ENCODE results near the gene ATXN3L. TPM values are rescaled to one million over a fixed set of nuclear protein-coding genes. Genes with fewer than 3 reads are reported as not detected.

ATXN3L gene
- total and polyA plus RNA-seq, 10 of the 15 experiments (the other 5 are each of a cell fraction or from before 2014, with no cell fraction given) = not detected

DNA sequence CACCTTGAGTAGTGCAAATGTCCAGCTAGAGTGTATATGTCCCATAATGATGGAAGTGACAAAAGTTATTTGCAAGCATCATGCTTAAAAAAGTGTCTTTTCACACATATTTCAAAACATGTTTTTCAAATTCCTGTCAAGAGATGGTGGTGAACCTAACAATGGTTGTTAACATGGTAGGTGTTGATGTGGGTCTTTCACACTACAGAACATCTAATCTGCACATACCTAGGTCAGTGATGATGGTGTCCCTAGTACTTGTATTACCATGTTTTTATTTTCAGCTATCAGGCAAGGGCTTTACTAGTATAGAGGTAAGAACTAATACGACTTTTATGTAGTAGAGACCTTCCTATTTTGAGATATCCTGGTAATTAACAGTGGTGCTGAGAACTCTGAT, 3.4 kb upstream of the ATXN3L start:
- FAIRE-seq (no peak), ATAC-seq (no peak), DNase-seq (ENCODE audit: low read depth, low spot score) (no peak)
- ChIA-PET CTCF (no interaction called here), RAD21 (ENCODE audit: unreplicated experiment) (no interaction called here), SMC1A (ENCODE audit: uncharacterized antibody, unreplicated experiment) (interaction anchor here (1.2 to 1.4 kb wide), 2 partner anchors 150 to 165 kb away, joined by 3 read pairs; no protein-coding TSS in a partner anchor), POLR2A (no interaction called here)
- no peak overlapping the region for H3K4me3 ChIP-seq
- no peaks in the 10 kb centered on the region for H4K20me1 ChIP-seq (ENCODE audit: control insufficient read depth, insufficient read depth)
- no TSS peak for BruUV-seq (replicated peaks)
- no peaks in the 10 kb centered on the region for H3K4me1 ChIP-seq (ENCODE audit: control insufficient read depth, insufficient read depth, low read length)
- no peak overlapping the region for H3K9ac ChIP-seq (ENCODE audit: control insufficient read depth, insufficient read depth, low read length)
- in situ Hi-C loops (cut with MboI) = no loop called here
- H3K4me2 ChIP-seq (ENCODE audit: control insufficient read depth, insufficient read depth) = no peak overlapping the region
- no peaks in the 10 kb centered on the region for H3K27me3 ChIP-seq (replicated peaks in 1 of 2; ENCODE audit: control insufficient read depth in 2 of 2, insufficient read depth in 2 of 2, low read length in 1 of 2)
- TF ChIP-seq SREBF2 (IDR thresholded peaks at IDR 0.05; ENCODE audit: low read length) (no peak), TARDBP (IDR thresholded peaks at IDR 0.05; ENCODE audit: borderline replicate concordance) (no peak), SUZ12 (IDR thresholded peaks at IDR 0.05; ENCODE audit: unreplicated experiment) (no peak), KAT2A (conservative IDR thresholded peaks at IDR 0.05; ENCODE audit: control insufficient read depth, low read depth, low read length) (no peak), MAX (IDR thresholded peaks at IDR 0.05; ENCODE audit: low read depth, low read length) (no peak), ZNF622 (IDR thresholded peaks at IDR 0.05) (no peak), BACH1 (IDR thresholded peaks at IDR 0.05; ENCODE audit: borderline replicate concordance) (no peak), EZH2 (IDR thresholded peaks at IDR 0.05; ENCODE audit: borderline replicate concordance, control insufficient read depth, low read depth, low read length) (no peak)
- TF ChIP-seq, protein P1, sequence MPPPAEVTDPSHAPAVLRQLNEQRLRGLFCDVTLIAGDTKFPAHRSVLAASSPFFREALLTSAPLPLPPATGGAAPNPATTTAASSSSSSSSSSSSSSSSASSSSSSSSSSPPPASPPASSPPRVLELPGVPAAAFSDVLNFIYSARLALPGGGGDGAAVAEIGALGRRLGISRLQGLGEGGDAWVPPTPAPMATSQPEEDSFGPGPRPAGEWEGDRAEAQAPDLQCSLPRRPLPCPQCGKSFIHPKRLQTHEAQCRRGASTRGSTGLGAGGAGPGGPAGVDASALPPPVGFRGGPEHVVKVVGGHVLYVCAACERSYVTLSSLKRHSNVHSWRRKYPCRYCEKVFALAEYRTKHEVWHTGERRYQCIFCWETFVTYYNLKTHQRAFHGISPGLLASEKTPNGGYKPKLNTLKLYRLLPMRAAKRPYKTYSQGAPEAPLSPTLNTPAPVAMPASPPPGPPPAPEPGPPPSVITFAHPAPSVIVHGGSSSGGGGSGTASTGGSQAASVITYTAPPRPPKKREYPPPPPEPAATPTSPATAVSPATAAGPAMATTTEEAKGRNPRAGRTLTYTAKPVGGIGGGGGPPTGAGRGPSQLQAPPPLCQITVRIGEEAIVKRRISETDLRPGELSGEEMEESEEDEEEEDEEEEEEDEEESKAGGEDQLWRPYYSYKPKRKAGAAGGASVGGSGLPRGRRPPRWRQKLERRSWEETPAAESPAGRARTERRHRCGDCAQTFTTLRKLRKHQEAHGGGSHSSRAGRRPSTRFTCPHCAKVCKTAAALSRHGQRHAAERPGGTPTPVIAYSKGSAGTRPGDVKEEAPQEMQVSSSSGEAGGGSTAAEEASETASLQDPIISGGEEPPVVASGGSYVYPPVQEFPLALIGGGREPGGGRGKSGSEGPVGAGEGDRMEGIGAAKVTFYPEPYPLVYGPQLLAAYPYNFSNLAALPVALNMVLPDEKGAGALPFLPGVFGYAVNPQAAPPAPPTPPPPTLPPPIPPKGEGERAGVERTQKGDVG (CRISPR knock-in tag; IDR thresholded peaks at IDR 0.05) = no peak
- intact Hi-C loops (cut with micrococcal nuclease; ENCODE audit: unreplicated experiment) = no loop called here
- H3K27ac ChIP-seq (ENCODE audit: control insufficient read depth, insufficient read depth) = no peak overlapping the region
- WGBS (ENCODE audit: insufficient coverage, insufficient replicate concordance, low lambda C conversion rate, missing lambda C conversion rate) = 4% methylated on average over 1 of the region's 1 CpG
- no peak overlapping the region for H2AFZ ChIP-seq (ENCODE audit: control insufficient read depth, low read depth, low read length)
- no peaks in the 10 kb centered on the region for H3K79me2 ChIP-seq (ENCODE audit: control insufficient read depth, insufficient read depth, low read length)
- no peaks in the 10 kb centered on the region; the same call in 2 of the 3 replicates for H3K9me3 ChIP-seq (replicated peaks; ENCODE audit: control insufficient read depth, insufficient read depth, low read length)
- no peaks in the 10 kb centered on the region for H3K36me3 ChIP-seq (ENCODE audit: control insufficient read depth in 2 of 2, insufficient read depth in 2 of 2, low read length in 1 of 2)
